Stomach smooth muscle (tissue), 2 donors: ENCODE results near the gene DUS1L.
"Not testable (repeated sequence)": the region's sequence is repeated elsewhere in the genome, so short reads cannot be mapped to it uniquely, and the experiment has no call there.

Source experiments
- H3K27ac ChIP-seq: one replicate; pipeline ENCODE4 v1.7.0; 2013; ENCODE audit warnings: mild to moderate bottlenecking, low read length, inconsistent platforms
- H3K27me3 ChIP-seq, 2 donors: one replicate each; pipeline ENCODE4 v1.7.0; 2013; ENCODE audit warnings: low read length in 2 of 2; ENCODE audit not compliant: insufficient read depth in 2 of 2, control insufficient read depth in 1 of 2
- H3K36me3 ChIP-seq, 2 donors: one replicate each; pipeline ENCODE4 v1.7.0; 2013; ENCODE audit warnings: low read length in 2 of 2; ENCODE audit not compliant: control insufficient read depth in 2 of 2, insufficient read depth in 2 of 2
- H3K4me1 ChIP-seq: one replicate; pipeline ENCODE4 v1.7.0; 2013; ENCODE audit warnings: low read length; ENCODE audit not compliant: control insufficient read depth, insufficient read depth
- H3K4me3 ChIP-seq, 2 donors: one replicate each; pipeline ENCODE4 v1.7.0; 2013; ENCODE audit warnings: low read length in 2 of 2
- H3K9ac ChIP-seq, 2 donors: one replicate each; pipeline ENCODE4 v1.7.0; 2013; ENCODE audit warnings: low read length in 2 of 2, mild to moderate bottlenecking in 1 of 2
- H3K9me3 ChIP-seq, 2 donors: one replicate each; pipeline ENCODE4 v1.7.0; 2013; ENCODE audit warnings: low read length in 2 of 2; ENCODE audit not compliant: control insufficient read depth in 2 of 2
- donor health status: healthy.
- donor health status: Pancreatic carcinoma.

Gene DUS1L

GRCh38 chr17:82045936-82046484, 19.6 kb downstream of the DUS1L start:
- Histone ChIP-seq H3K27ac (no peak overlapping the region), H3K27me3 (no peaks in the 10 kb centered on the region), H3K4me3 (no peak overlapping the region), H3K4me1 (peaks cover 13% of the 10 kb centered on the region), H3K9me3 (no peaks in the 10 kb centered on the region), H3K9ac (no peak overlapping the region), H3K36me3 (peaks cover 7 to 14% of the 10 kb centered on the region in 2 donors)

- H3K27me3 ChIP-seq = no peaks in the 10 kb centered on the region
- H3K36me3 ChIP-seq = peaks cover 7 to 8% of the 10 kb centered on the region in 2 donors
- no peak overlapping the region for H3K27ac ChIP-seq
- H3K9me3 ChIP-seq = no peaks in the 10 kb centered on the region
- no peaks in the 10 kb centered on the region for H3K4me1 ChIP-seq
- no peak overlapping the region for H3K4me3 ChIP-seq
- H3K9ac ChIP-seq = no peak overlapping the region
Measured at GRCh38 chr17:82043507-82043906, 22.1 kb downstream of the DUS1L start.

GRCh38 chr17:82042649-82043048, 23.0 kb downstream of the DUS1L start:
- peaks cover 4 to 6% of the 10 kb centered on the region in 2 donors for H3K36me3 ChIP-seq
- peaks cover 4% of the 10 kb centered on the region for H3K4me1 ChIP-seq

GRCh38 chr17:82041144-82041814, 24.3 kb downstream of the DUS1L start:
- peaks cover 17% of the 10 kb centered on the region for H3K4me1 ChIP-seq
- no peaks in the 10 kb centered on the region for H3K9me3 ChIP-seq
- H3K27ac ChIP-seq = no peak overlapping the region
- H3K36me3 ChIP-seq = no peaks in the 10 kb centered on the region
- H3K4me3 ChIP-seq = no peak overlapping the region
- H3K9ac ChIP-seq = no peak overlapping the region
- no peaks in the 10 kb centered on the region for H3K27me3 ChIP-seq

More at GRCh38 chr17:82042649-82043048, 23.0 kb downstream of the DUS1L start:
- no peak overlapping the region for H3K4me3 ChIP-seq
- no peak overlapping the region for H3K9ac ChIP-seq
- H3K27me3 ChIP-seq = no peaks in the 10 kb centered on the region
- no peaks in the 10 kb centered on the region for H3K9me3 ChIP-seq
- H3K27ac ChIP-seq = no peak overlapping the region

GRCh38 chr17:82039695-82040299, 25.8 kb downstream of the DUS1L start:
- no peaks in the 10 kb centered on the region for H3K9me3 ChIP-seq
- H3K36me3 ChIP-seq = no peaks in the 10 kb centered on the region
- H3K4me3 ChIP-seq = no peak overlapping the region
- no peaks in the 10 kb centered on the region for H3K27me3 ChIP-seq
- peaks cover 25% of the 10 kb centered on the region for H3K4me1 ChIP-seq
- no peak overlapping the region for H3K27ac ChIP-seq
- no peak overlapping the region for H3K9ac ChIP-seq

GRCh38 chr17:82038796-82039409, 26.7 kb downstream of the DUS1L start:
- H3K36me3 ChIP-seq, H3K9ac ChIP-seq, H3K9me3 ChIP-seq, H3K27me3 ChIP-seq, H3K4me3 ChIP-seq, H3K27ac ChIP-seq: not testable (repeated sequence)
- peaks cover 25% of the 10 kb centered on the region for H3K4me1 ChIP-seq

- Histone ChIP-seq H3K9me3 (no peaks in the 10 kb centered on the region), H3K9ac (peak overlapping the region in 1 of 2 donors; percentile 73), H3K4me3 (peak overlapping the region; percentile 48 to 81), H3K36me3 (no peaks in the 10 kb centered on the region), H3K4me1 (peaks cover 25% of the 10 kb centered on the region), H3K27ac (peak overlapping the region; percentile 88), H3K27me3 (peaks cover 0 to 4% of the 10 kb centered on the region in 2 donors)
Measured at GRCh38 chr17:82037889-82038195, 27.8 kb downstream of the DUS1L start.

GRCh38 chr17:82037092-82037888, 28.3 kb downstream of the DUS1L start, which contains the start of gene DCXR:
TSS of gene DCXR (minus strand) at chr17:82037697. CDS start at chr17:82037682, 15 bp downstream.
- H3K4me3 ChIP-seq = peak within 1 kb of the TSS; percentile 78 to 81
- H3K36me3 ChIP-seq = no peaks in the 10 kb centered on the region
- peaks cover 0 to 9% of the 10 kb centered on the region in 2 donors for H3K27me3 ChIP-seq
- peak within 1 kb of the TSS; percentile 88 for H3K27ac ChIP-seq
- H3K9me3 ChIP-seq = no peaks in the 10 kb centered on the region
- H3K9ac ChIP-seq = peak within 1 kb of the TSS; percentile 82 to 92
- peaks cover 28% of the 10 kb centered on the region for H3K4me1 ChIP-seq

- Histone ChIP-seq H3K9ac (peak overlapping the region; percentile 82 to 92), H3K27me3 (peaks cover 0 to 12% of the 10 kb centered on the region in 2 donors), H3K27ac (peak overlapping the region; percentile 88), H3K4me3 (peak overlapping the region; percentile 78 to 81), H3K36me3 (no peaks in the 10 kb centered on the region), H3K9me3 (no peaks in the 10 kb centered on the region), H3K4me1 (peaks cover 33% of the 10 kb centered on the region)
Measured at GRCh38 chr17:82036634-82037091, 28.9 kb downstream of the DUS1L start.

GRCh38 chr17:82035956-82036633, 29.5 kb downstream of the DUS1L start:
- peak overlapping the region; percentile 88 for H3K27ac ChIP-seq
- H3K9ac ChIP-seq = peak overlapping the region; percentile 82 to 92
- peaks cover 36% of the 10 kb centered on the region for H3K4me1 ChIP-seq
- H3K27me3 ChIP-seq = peaks cover 0 to 12% of the 10 kb centered on the region in 2 donors
- H3K36me3 ChIP-seq = no peaks in the 10 kb centered on the region
- H3K4me3 ChIP-seq = peak overlapping the region; percentile 78 to 81
- no peaks in the 10 kb centered on the region for H3K9me3 ChIP-seq
